Liver (tissue), 3 donors: Measurements from ENCODE around the gene NEB.

Experiments
- JUND ChIP-seq, 2 donors: IDR thresholded peaks; 2 replicates each; pipeline ENCODE4 v1.6.1; 2016; ENCODE audit warnings: antibody characterized with exemption in 2 of 2
- RAD21 ChIP-seq, 2 donors: IDR thresholded peaks; 2 replicates each; pipeline ENCODE4 v1.6.1; 2016; ENCODE audit warnings: antibody characterized with exemption in 2 of 2, mild to moderate bottlenecking in 2 of 2
- TF ChIP-seq, protein P1 (sequence below): fragments of 150-350 bp; IDR thresholded peaks from 2 replicates; pipeline ENCODE4 v1.5.1; 2017; ENCODE audit warnings: improper control_type of control experiment, low read depth, low read length; ENCODE audit not compliant: missing input control
- TF ChIP-seq, protein P2 (sequence below): IDR thresholded peaks from 2 replicates; pipeline ENCODE4 v1.6.1; 2016; ENCODE audit warnings: antibody characterized with exemption
- donor health status: healthy.
- donor health status: healthy.

DNA sequence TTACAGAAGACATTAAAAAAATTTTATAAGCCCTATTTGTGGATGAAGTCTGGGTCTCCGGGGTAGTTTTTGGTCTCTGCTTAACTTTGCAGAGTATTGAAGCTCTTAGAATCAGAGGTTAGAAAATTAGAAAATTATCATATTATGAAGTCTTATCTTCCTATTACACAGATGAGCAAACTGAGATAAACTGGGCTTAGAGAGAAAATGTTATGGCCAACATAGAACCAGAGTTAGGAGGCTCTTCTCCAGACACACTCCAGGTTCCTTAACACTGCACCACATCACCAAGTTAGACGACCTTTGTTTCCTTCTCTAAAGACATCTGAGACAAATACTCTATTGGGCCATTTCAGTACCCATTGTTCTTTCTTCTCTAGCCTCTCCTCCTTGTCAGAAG lies 36.7 kb upstream of the NEB start:
- TF ChIP-seq, protein P1, sequence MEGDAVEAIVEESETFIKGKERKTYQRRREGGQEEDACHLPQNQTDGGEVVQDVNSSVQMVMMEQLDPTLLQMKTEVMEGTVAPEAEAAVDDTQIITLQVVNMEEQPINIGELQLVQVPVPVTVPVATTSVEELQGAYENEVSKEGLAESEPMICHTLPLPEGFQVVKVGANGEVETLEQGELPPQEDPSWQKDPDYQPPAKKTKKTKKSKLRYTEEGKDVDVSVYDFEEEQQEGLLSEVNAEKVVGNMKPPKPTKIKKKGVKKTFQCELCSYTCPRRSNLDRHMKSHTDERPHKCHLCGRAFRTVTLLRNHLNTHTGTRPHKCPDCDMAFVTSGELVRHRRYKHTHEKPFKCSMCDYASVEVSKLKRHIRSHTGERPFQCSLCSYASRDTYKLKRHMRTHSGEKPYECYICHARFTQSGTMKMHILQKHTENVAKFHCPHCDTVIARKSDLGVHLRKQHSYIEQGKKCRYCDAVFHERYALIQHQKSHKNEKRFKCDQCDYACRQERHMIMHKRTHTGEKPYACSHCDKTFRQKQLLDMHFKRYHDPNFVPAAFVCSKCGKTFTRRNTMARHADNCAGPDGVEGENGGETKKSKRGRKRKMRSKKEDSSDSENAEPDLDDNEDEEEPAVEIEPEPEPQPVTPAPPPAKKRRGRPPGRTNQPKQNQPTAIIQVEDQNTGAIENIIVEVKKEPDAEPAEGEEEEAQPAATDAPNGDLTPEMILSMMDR, result no peak
- TF ChIP-seq RAD21 (IDR thresholded peaks at IDR 0.05) (no peak), JUND (IDR thresholded peaks at IDR 0.05) (no peak)
- TF ChIP-seq, protein P2, sequence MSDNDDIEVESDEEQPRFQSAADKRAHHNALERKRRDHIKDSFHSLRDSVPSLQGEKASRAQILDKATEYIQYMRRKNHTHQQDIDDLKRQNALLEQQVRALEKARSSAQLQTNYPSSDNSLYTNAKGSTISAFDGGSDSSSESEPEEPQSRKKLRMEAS, result no peak
